Measurements from ENCODE around the gene ZFR. TPM values are rescaled to one million over a fixed set of nuclear protein-coding genes. Genes with fewer than 3 reads are reported as not detected.
A peak's percentile ranks its signal among the peaks of the same experiment; 100 is the strongest.
"Not testable (repeated sequence)": the region's sequence is repeated elsewhere in the genome, so short reads cannot be mapped to it uniquely, and the experiment has no call there.

Gene ZFR
- total RNA-seq, 2 experiments from 2014 or later: 66.1 to 69.4 TPM

DNA sequence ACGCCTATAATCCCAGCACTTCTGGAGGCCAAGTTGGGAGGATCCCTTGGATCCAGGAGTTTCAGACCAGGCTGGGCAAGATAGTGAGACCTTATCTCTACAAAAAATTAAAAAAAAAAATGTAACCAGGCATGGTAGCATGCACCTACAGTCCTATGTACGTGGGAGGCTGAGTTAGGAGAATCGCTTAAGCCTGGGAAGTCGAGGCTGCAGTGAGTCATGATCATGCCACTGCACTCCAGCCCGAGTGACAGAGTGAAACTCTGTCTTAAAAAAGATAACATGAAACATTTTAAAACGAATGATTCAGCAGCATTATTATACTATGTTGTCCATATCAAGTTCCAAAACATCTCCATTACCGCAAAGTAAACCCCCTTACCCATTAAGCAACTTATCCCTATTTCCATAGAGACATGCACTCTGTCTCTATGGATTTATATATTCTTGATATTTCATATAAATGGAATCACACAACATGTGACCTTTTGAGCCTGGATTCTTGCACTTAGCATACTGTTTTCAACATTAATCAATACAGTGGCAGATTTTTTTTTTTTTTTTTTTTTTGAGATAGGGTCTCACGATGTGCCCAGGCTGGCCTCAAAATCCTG is 74.9 kb downstream of the ZFR start:
- no peaks in the 10 kb centered on the region for H3K9me3 Mint-ChIP-seq
- no peak overlapping the region for H3K4me3 Mint-ChIP-seq
- no peaks in the 10 kb centered on the region for H3K27me3 Mint-ChIP-seq
- peaks cover 27% of the 10 kb centered on the region for H3K36me3 Mint-ChIP-seq
- peaks cover 3% of the 10 kb centered on the region for H3K4me1 Mint-ChIP-seq
- no peak for DNase-seq
- no peak overlapping the region for H3K27ac Mint-ChIP-seq

DNA sequence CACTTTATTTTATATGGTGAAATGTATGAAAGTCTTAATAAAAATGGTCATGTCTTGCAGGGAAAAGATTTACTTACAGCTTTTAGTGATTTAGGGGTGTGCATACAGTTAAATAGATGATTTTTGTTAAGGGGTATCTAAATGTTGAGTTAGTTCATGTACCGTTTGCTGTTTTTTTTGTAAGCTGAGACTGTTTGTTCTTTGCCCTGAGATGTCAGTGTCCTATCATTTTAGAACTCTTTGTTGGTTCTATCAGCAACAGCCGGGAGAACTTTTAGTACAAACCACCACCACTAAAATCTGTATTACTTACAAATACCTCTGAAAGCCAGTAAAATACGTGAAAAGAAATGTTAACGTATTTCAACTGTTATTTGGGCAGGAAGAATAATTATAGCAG is 75.5 kb downstream of the ZFR start:
- Mint-ChIP-seq H3K36me3 (peaks cover 27% of the 10 kb centered on the region), H3K27ac (peak overlapping the region; percentile 30), H3K9me3 (no peaks in the 10 kb centered on the region), H3K27me3 (no peaks in the 10 kb centered on the region), H3K4me1 (peaks cover 3% of the 10 kb centered on the region), H3K4me3 (no peak overlapping the region)
- no peak for DNase-seq

DNA sequence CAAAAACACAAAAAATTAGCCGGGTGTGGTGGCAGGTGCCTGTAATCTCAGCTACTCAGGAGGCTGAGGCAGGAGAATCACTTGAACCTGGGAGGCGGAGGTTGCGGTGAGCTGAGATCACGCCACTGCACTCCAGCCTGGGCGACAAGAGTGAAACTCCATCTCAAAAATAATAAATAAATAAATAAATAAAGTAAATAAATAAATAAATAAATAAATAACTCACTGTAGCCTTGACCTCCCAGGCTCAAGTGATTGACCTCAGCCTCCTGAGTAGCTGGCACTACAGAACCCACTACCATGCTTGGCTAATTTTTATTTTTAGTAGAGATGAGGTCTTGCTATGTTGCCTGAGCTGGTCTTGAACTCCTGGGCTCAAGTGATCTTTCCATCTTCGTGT is 77.3 kb downstream of the ZFR start:
- not testable (repeated sequence) for DNase-seq, H3K9me3 Mint-ChIP-seq, H3K27ac Mint-ChIP-seq, H3K4me1 Mint-ChIP-seq, H3K27me3 Mint-ChIP-seq, H3K4me3 Mint-ChIP-seq
- peaks cover 27% of the 10 kb centered on the region for H3K36me3 Mint-ChIP-seq

DNA sequence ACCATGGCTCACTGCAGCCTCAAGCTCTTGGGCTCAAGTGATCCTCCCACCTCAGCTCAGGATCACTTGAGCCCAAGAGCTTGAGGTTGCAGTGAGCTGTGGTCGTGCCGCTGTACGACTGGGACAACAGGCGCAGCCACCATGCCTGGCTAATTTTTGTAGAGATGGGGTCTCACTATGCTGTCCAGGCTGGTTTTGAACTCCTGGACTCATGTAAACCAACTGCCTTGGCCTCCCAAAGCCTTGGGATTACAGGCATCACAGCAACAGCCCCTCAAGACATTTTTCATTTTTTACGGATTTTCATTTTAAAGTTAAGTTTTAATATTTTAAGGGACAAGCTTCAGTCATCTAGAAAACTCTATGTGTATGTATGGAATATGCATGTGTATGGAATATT is 78.9 kb downstream of the ZFR start:
- H3K4me1 Mint-ChIP-seq: peaks cover 3% of the 10 kb centered on the region
- peaks cover 21% of the 10 kb centered on the region for H3K36me3 Mint-ChIP-seq
- no peaks in the 10 kb centered on the region for H3K9me3 Mint-ChIP-seq
- H3K27me3 Mint-ChIP-seq: no peaks in the 10 kb centered on the region
- no peak overlapping the region for H3K4me3 Mint-ChIP-seq
- DNase-seq: no peak
- no peak overlapping the region for H3K27ac Mint-ChIP-seq

DNA sequence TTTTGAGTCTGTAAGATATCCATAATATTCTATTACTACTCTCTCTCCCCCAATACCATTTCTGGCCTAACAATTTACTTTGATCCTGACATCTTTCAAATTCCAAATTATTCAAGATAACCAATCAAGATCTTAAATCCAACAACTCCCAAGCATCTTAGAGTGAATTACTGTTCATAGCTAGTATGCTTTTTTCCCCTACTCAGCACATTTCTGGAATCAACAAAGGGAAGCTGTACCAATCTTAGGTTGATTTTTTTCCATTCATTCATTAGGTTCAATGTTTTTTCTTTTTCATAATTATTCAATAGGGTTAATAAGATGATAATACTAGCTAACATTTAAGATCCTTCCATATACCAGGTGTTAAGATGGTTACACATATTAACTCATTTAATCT is 81.5 kb downstream of the ZFR start:
- H3K4me3 Mint-ChIP-seq: no peak overlapping the region
- H3K27me3 Mint-ChIP-seq: no peaks in the 10 kb centered on the region
- H3K36me3 Mint-ChIP-seq: peaks cover 15% of the 10 kb centered on the region
- H3K4me1 Mint-ChIP-seq: no peaks in the 10 kb centered on the region
- no peaks in the 10 kb centered on the region for H3K9me3 Mint-ChIP-seq
- no peak overlapping the region for H3K27ac Mint-ChIP-seq
- no peak for DNase-seq

DNA sequence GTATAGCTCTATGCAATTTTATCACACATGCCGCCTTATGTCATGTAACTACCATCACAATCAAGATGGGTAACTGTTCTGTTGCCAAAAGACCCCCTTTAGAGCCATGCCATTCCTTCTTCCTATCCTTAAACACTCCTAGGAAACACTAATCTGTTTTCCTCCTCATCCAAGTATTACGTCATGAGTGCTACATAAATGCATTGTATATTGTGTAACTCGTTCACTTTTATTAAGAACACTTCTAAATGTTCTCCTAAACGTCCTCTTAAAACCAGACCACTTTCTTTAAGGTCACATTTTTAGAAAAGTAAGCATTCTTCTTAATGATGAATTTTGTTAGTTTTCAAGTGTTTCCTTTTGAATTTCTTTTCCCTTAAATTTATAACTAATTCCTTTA is 82.0 kb downstream of the ZFR start:
- DNase-seq: no peak
- Mint-ChIP-seq H3K4me3 (no peak overlapping the region), H3K4me1 (peaks cover 3% of the 10 kb centered on the region), H3K36me3 (peaks cover 15% of the 10 kb centered on the region), H3K27me3 (no peaks in the 10 kb centered on the region), H3K9me3 (no peaks in the 10 kb centered on the region), H3K27ac (no peak overlapping the region)

DNA sequence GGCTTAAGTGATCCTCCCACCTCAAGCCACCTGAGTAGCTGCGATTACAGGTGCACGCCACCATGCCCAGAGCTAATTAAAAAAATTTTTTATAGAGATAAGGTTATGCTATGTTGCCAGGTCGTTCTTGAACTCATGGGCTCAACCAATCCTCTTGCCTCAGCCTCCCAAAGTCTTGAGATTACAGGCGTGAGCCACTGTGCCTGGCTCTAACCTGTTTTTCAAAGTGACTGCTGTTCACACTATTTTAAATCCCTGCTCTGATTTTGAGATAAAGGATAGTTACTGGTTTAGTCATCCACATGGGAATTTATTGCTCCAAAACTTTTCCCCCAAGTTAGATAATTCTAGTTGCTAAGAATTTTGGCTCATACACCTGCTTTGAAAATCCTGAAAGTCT is 83.6 kb downstream of the ZFR start:
- Mint-ChIP-seq H3K9me3 (no peaks in the 10 kb centered on the region), H3K27me3 (no peaks in the 10 kb centered on the region)
- DNase-seq: no peak

DNA sequence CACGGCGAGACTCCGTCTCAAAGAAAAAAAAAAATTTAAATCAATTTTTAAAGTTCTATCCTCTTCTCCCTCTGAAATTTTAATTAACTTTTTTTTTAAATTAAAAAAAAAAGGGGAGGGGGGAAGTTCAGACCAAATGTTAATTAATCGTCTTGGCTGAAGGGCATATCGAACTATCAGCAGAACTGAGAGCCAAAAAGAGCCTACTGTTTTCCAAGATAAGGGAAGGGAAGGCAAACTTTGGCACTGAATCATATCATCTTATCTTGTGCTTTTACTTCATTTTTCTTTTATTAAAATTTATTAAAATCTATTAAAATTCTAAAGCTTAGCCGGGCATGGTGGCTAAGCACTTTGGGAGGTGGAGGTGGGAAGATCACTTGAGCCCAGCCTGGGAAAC is 85.9 kb downstream of the ZFR start:
- peaks cover 29% of the 10 kb centered on the region for H3K36me3 Mint-ChIP-seq
- H3K27ac Mint-ChIP-seq: no peak overlapping the region
- no peak overlapping the region for H3K4me3 Mint-ChIP-seq
- H3K9me3 Mint-ChIP-seq: no peaks in the 10 kb centered on the region
- H3K4me1 Mint-ChIP-seq: peaks cover 3% of the 10 kb centered on the region
- H3K27me3 Mint-ChIP-seq: no peaks in the 10 kb centered on the region
- no peak for DNase-seq

More for the DNA sequence above, 83.6 kb downstream of the ZFR start:
- Mint-ChIP-seq H3K4me1 (peaks cover 3% of the 10 kb centered on the region), H3K4me3 (no peak overlapping the region), H3K27ac (no peak overlapping the region), H3K36me3 (peaks cover 25% of the 10 kb centered on the region)

DNA sequence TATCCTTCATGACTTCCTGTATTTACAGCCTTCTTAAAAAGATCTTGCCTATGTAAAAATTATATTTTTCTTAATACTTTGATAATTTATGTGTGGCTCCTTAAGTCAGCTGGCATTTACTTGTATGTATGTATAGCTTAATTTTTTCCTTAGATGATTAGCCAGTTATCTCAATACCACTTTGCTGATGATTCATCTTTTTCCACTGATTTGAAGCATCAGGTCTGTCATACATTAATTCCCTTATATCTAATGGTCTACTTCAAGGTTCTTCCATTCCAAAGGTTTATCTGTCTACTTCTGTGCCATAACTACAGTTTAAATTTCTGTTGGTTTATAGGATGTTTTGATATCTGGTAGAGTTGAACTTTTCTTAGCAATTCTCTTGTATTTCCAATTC is 86.9 kb downstream of the ZFR start:
- no peaks in the 10 kb centered on the region for H3K27me3 Mint-ChIP-seq
- H3K9me3 Mint-ChIP-seq: no peaks in the 10 kb centered on the region
- peak overlapping the region; percentile 74 for H3K27ac Mint-ChIP-seq
- H3K4me1 Mint-ChIP-seq: peaks cover 3% of the 10 kb centered on the region
- DNase-seq: no peak
- no peak overlapping the region for H3K4me3 Mint-ChIP-seq
- peaks cover 23% of the 10 kb centered on the region for H3K36me3 Mint-ChIP-seq

DNA sequence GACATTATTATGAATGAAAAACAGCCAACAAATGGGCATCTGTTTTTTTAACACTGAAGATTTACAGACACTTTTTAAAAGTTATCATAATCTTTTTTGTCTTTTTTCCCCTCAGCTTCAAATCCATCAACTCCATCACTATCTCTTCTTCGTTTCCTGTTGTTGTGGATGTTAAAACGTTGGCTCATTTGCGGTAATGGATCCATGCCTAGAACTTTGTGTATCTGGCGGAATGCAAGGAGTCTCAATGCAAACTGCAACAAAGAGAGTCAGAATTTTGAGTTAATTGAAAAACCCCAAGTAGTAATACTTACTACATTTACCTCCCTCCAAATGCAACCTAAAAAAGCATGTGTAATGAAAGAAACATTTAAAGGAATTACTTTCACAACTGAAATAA is 88.9 kb downstream of the ZFR start:
- Mint-ChIP-seq H3K9me3 (no peaks in the 10 kb centered on the region), H3K4me3 (no peak overlapping the region), H3K27ac (no peak overlapping the region), H3K36me3 (peaks cover 19% of the 10 kb centered on the region), H3K4me1 (peaks cover 3% of the 10 kb centered on the region), H3K27me3 (no peaks in the 10 kb centered on the region)
- no peak for DNase-seq

DNA sequence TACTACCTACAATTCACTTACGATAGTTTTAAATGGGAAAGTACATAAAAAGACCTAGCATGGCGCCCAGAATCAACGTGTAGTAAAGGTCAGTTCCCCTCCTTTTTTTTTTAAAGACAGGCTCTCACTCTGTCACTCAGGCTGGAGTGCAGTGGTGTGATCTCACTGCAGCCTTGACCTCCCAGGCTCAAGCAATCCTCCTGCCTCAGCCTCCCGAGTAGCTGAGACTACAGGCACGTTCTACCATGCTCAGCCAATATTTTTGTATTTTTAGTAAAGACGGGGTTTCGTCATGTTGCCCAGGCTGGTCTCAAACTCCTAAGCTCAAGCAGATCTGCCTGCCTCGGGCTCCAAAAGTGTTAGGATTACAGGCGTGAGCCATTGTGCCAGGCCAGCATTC is 91.1 kb downstream of the ZFR start:
- Mint-ChIP-seq H3K4me3 (no peak overlapping the region), H3K9me3 (no peaks in the 10 kb centered on the region), H3K4me1 (peaks cover 3% of the 10 kb centered on the region), H3K36me3 (peaks cover 19% of the 10 kb centered on the region), H3K27me3 (no peaks in the 10 kb centered on the region), H3K27ac (no peak overlapping the region)
- DNase-seq: no peak

DNA sequence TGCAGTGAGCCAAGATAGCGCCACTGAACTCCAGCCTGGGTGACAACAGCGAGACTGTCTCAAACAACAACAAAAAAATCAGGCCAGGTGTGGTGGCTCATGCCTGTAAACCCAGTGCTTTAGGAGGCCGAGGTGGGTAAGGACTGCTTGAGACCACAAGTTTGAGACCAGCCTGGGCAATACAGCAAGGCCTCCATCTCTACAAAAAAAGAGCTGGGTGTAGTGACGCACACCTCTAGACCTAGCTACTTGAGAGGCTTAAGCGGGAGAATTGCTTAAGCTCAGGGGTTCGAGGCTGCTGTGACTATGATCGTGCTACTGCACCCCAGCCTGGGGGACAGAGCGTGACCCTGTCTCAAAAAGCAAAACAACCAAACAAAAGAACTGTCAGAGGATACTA is 91.9 kb downstream of the ZFR start:
- Mint-ChIP-seq H3K4me3 (no peak overlapping the region), H3K27me3 (no peaks in the 10 kb centered on the region), H3K27ac (no peak overlapping the region), H3K36me3 (peaks cover 17% of the 10 kb centered on the region), H3K9me3 (peaks cover 2% of the 10 kb centered on the region), H3K4me1 (peaks cover under 1% of the 10 kb centered on the region)
- DNase-seq: no peak

DNA sequence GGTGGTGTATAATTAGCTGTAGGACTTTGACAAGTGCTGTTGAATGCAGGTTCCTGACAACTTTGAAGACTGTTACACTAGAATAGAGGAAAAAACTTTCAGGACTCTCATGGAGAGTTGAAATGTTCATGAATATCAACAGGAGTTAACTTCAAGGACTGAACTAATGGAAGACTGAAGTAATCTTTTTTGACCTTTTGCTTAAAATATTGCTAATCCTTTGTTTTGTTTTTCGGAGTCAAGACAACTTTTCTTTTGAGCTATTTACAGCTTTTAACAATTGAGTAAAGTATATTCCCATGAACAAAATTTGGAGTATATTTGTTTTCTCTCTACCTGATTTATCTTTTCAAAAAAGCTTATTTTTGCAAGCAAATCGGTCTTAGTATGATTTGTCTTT is 97.7 kb downstream of the ZFR start:
- peaks cover 7% of the 10 kb centered on the region for H3K9me3 Mint-ChIP-seq
- H3K27me3 Mint-ChIP-seq: no peaks in the 10 kb centered on the region
- H3K36me3 Mint-ChIP-seq: peaks cover 4% of the 10 kb centered on the region
- H3K27ac Mint-ChIP-seq: no peak overlapping the region
- H3K4me1 Mint-ChIP-seq: no peaks in the 10 kb centered on the region
- no peak for DNase-seq
- no peak overlapping the region for H3K4me3 Mint-ChIP-seq

DNA sequence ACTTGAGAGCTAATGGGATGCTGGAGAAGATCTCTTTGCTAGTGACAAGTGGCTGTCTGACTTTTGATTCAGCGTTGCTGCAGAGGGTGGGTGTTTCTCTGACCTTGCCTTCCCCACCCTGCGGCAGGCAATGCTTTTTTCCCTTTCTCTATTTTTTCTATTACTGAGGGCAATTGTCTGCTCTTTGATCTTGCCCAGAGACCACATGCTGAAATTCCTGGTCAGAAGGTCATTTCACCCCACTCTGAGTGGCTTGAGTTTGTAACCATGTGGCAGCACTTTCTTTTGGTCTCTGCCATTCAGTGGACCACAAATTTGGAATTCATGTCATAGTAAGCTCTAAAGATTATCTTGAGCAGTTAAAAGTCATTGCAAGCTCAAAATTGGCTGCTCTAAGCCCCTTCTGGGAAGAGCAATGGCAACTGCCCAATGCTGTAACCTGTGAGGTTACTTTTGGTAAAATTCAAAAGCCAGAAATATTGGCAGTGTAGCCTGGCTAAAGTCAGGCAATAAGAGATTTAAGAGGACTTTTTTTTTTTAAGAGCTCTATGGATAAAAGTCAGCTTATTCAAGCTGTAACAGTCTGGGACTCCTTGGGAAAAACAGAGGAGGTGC is 101.4 kb downstream of the ZFR start:
- H3K4me3 Mint-ChIP-seq: no peak overlapping the region
- peaks cover 22% of the 10 kb centered on the region for H3K9me3 Mint-ChIP-seq
- H3K4me1 Mint-ChIP-seq: no peaks in the 10 kb centered on the region
- DNase-seq: no peak
- no peaks in the 10 kb centered on the region for H3K27me3 Mint-ChIP-seq
- peaks cover 7% of the 10 kb centered on the region for H3K36me3 Mint-ChIP-seq
- no peak overlapping the region for H3K27ac Mint-ChIP-seq

DNA sequence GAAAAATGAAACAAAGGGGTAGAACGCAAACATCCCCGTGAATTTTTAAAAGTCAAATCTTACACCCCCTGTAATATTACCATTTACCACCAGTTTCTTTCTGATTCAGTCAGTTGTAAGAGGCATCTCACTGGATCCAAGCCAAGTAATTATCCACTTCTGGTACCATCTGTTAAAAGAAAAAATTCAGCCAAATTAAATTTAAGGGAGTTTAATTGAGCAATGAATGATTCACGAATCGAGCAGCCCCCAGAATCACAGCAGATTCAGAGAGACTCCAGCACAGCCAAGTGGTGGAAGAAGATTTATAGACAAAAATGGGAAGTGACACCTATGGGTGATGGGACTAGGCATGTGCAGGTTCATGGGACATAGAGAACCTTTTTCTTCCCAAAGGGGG is 101.9 kb downstream of the ZFR start:
- no peak overlapping the region for H3K27ac Mint-ChIP-seq
- no peak for DNase-seq
- no peaks in the 10 kb centered on the region for H3K27me3 Mint-ChIP-seq
- no peak overlapping the region for H3K4me3 Mint-ChIP-seq
- H3K36me3 Mint-ChIP-seq: peaks cover 5% of the 10 kb centered on the region
- peaks cover 22% of the 10 kb centered on the region for H3K9me3 Mint-ChIP-seq
- no peaks in the 10 kb centered on the region for H3K4me1 Mint-ChIP-seq

DNA sequence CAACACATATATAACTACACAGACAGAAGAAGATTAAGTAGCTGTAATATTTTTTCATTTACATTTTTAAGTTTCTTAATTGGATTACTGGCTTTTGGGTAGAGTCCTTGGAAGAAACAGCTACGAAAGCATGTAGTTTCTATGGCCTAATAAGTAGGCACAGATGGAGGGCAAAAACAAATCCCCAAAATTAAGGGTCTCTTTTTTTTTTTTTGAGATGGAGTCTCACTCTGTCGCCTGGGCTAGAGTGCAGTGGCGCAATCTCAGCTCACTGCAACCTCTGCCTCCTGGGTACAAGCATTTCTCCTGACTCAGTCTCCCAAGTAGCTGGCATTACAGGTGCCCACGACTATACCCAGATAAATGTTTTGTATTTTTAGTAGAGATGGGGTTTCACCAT is 104.7 kb downstream of the ZFR start:
- DNase-seq: no peak
- no peak overlapping the region for H3K27ac Mint-ChIP-seq
- no peaks in the 10 kb centered on the region for H3K27me3 Mint-ChIP-seq
- H3K9me3 Mint-ChIP-seq: peaks cover 17% of the 10 kb centered on the region
- peaks cover 3% of the 10 kb centered on the region for H3K36me3 Mint-ChIP-seq
- no peak overlapping the region for H3K4me3 Mint-ChIP-seq
- H3K4me1 Mint-ChIP-seq: no peaks in the 10 kb centered on the region

Data from activated naive CD8-positive, alpha-beta T cell treated with anti-CD3 and anti-CD28 coated beads for 36 hours (primary cell).